CD4-positive, alpha-beta T cell treated with Interleukin-4 for 4 hours (primary cell): ENCODE measurements around the gene SINHCAF.

ENCODE experiments used
- DNase-seq: peaks from one replicate; pipeline ENCODE4 v3.0.0-alpha.2; 2020

SINHCAF gene

DNA sequence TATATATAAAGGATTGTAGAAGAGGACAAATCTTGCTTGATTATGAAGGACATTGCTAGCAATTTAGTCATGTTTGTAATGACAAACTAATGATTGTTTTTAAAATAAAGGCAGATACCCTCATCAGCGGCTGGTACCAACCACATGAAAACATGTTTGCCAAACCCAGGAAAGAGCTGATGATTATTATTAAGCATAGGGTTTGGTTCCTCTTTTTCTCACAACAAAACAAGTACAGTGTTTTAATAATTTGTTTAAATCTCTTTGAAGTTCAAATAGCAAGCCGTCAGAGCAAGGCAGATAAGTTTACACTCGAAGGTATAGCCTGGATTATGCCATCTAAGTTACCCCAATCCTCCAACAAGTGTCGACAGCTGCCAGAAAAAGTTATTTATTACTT is 5.3 kb upstream of the SINHCAF start:
- DNase-seq: no peak

DNA sequence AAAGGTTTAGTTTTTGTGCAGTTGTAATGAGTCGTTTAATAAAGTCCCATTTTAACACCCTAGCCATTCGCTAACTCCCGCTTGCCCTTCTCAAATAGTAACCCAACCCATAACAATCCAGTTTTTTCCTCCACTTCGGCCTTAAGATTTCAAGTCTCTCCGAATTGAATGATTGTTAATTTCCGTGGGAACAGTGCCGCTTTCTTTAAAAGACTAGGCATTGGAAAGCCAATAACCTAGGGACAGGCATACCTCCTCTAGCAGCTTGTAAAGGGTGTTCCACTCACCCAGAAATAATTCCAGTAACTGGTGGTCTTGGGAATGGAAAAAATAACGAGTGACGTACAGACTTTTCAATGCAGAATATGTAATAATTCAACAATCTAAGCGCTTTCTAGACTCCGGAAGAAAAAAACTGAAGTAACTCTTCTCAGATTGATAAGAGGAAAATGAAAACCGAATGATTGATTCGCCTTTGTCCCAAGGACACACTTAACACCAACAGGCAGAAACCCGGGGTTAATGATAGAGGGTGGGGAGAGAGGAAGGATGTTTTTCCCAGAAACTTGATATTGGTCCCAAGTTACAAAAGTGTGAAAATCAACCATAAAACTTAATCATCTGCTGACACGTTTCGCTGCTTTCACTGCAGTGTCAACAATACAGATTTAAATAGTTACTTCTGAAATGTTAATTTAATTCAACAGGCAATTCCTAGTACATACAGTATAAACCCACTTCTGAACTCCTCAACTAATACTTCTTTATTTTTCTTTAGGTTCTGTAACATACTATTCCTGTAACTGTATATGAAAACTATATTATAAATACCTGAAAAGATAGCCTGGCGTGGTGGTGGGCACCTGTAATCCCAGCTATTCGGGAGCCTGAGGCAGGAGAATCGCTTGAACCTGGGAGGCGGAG is 1.0 kb upstream of the SINHCAF start:
- no peak for DNase-seq

DNA sequence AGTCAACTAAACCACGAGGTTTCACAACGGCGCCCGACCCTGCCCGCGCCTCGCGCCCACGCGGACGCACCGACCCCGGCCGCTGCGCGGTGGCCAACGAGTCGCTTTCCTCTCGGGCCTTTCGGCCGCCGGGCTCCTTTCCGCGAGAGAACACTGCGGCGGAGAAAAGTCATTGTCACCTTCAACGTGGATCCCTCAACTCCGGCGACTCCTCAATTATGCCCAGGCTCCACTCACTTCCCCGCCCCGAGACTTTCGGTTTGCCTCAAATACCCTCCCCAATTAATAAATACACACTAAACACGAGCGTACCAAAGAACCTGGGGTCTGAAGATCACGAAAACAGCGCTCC is 450 bp downstream of the SINHCAF start:
- no peak for DNase-seq

DNA sequence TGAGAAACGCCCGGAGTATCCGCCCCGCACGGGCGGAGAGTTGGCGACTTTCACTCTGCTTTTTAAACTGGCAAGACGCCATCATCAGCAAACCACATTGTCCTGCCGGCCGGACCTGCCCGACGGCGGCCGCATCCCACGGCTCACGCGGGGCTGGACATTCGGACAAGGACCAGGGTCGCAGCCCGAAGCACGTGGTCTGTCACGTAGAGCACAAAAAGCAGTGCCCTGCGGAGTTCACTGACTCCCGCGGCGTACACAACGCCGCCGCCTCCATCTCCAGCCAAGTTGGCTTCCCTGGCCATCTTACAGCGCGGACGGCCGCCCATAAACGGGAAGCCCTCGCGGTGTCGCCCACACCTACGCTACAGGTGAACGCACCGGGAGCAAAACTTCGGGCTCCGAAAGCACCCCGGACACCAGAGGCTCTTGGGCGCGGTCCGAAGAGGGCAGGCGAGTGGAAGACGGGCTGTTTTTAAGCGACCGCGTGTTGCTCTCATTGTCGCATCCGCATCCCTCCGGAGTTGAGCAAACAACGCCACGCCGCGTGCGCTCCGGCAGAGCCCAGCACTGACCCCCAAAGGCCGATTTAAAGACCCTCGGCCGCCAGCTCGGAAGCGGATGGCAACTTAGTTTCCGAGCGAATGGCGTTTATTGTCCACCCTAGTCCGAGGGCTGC is 966 bp downstream of the SINHCAF start:
- DNase-seq: peak; percentile 35

DNA sequence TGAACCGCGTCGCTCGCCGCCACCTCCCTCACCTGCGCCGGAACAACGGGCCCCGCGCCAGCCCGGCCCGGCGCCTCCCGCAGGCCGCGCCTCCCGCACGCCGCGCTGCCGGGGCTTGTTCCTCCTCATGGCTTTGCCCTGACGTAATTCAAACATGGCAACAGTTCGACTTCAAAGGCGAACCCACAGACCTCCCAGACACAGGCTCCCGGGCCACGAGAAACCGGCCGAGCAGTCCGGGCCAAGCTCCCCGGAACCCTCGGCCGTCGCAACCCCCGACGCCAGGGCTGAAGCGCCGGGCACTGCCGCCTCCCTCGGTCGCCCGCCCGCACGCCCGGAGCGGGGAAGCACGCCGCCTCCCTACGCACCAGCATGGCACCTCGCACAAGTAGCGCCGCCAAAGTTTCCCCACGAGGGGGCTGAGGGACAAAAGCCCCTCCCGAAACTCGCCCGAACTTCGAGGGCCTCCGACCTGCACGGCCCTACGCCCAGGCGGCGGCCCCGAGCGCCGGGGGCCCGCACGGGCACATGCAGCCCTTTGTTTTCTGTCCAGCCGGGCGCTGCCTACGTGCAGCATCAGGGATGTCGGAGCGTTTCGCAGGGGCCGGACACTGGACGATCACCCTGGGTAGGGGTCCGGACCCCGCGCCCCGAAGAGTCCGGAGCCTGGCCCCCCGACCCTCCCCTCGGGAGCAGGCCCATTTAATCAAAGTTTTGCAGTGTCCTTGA is 1.7 kb downstream of the SINHCAF start:
- DNase-seq: peak; percentile 76

DNA sequence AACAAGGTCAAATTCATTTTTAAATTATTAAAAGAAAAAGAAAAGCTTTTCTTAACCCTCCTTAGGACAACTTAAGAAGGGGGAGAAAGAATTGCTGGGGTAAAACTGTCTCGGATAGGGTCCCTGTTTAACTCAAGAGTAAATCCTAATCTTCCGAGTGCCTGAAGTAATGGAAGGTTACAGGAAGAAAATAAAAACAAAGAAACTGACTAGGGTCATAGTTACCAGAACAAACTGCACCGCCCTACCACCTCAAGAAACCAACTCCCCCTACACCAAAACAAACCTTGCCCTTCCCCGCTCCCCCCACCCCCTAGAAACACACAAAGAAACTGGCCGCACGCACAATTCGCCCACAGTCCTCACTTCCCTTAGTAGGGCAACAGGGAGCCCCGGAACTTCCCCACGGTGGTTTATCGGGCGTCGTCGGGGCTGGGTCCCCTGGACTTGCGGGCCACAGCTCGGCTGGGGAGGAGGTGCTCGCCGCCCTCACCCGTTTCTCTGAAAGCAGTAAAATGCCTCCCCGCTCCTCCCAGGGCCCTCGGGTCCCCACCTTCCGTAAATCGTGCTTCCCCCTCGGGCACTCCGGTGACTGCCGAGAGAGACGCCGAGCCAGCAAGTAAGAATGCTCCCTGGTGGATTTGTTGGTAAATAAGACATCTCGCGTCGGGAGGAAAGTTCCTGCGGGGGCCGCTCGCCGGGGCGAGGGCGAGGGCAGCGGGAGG is 2.4 kb downstream of the SINHCAF start:
- peak; percentile 55 for DNase-seq

DNA sequence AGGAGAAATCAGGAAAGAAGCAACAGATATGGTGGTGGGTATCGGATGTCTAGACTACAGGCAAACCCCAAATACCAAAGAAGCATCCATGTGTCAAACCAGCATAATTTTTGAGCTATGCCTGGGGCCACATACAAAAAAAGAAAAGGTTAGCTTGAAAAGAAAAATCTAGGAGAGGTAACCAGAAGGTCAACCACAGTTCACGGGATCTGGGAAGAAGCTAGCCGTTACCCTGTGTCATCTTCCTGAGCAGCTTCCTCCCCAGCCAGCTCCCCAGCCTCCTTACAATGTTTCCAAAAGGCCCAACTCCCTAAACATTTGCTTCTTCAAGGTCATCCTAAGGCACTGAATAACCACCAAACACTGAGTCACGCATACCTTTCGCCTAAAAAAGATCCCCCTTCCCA is 3.1 kb downstream of the SINHCAF start:
- DNase-seq: no peak

DNA sequence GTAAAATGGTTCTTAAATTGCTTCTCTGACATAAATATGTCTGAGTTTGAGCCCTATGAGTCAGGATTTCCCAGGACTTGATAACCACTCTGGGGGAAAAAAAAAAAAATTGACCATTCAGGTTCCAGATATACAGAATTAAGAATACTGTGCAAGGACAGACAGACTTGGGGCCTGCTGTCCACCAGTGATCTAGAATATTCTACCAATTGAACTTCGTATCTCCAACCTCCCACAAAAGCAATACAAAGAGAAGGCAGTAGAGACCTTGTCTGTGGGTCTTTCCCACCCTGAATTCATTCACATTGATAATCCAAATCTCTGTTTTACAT is 4.1 kb downstream of the SINHCAF start:
- no peak for DNase-seq

DNA sequence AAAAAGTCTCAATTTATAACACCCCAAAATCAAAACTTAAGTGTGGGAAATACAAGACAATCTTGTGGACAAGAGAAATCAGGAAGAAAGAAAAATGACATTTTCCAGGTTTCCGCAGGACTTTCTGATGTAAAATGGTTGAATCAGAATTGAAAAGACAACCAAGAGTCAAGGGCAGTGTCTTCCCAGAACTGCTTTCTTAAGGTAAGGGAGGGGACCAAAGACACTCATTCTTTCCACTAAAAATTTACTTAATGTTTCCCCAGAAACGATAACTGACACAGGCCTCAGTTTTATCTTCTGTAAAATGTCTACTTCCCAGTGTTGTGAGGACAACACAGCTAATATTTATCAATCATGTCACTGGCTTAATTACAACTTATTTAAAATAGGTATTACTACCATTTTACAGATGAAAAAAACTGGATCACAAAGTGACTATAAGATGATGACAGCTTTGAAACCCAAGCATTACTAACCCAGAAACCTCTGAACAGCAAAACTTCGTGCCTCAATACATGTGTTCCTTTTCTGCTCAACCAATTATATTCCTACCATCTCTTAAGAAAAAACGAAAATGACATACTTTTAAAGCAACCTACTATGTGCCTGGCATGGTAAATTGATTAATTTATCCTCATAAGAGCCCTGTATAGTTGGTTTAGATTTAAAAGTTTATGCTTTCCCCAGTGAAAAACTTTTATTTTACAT is 4.6 kb downstream of the SINHCAF start:
- DNase-seq: peak; percentile 16

DNA sequence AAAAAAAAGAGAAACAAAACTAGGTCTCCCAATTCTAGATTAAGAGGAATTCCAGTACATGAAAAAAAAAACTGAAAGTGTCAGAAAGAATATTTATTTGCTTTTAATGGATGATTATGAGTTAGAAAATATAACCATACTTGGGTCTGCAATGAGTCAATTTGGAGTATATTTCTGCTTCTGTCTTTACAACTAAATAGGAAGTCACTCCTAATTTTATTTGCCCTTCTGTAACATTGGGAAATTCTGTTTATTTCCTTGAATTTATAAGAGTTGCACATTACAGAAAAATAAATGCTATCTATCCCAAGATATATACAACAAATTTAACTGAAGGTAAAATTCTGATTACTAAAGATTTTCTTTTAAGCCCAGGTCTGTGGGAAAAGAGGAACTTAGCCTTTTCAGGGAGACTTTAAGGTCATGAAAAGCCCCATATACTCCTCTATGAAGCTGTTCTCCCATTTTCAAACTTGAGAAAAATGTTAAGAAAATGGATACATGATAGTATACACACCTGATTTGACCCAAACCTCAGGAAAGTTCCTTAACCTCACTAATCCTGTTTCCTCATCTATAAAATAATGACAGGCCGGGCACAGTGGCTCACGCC is 7.2 kb downstream of the SINHCAF start:
- DNase-seq: no peak

DNA sequence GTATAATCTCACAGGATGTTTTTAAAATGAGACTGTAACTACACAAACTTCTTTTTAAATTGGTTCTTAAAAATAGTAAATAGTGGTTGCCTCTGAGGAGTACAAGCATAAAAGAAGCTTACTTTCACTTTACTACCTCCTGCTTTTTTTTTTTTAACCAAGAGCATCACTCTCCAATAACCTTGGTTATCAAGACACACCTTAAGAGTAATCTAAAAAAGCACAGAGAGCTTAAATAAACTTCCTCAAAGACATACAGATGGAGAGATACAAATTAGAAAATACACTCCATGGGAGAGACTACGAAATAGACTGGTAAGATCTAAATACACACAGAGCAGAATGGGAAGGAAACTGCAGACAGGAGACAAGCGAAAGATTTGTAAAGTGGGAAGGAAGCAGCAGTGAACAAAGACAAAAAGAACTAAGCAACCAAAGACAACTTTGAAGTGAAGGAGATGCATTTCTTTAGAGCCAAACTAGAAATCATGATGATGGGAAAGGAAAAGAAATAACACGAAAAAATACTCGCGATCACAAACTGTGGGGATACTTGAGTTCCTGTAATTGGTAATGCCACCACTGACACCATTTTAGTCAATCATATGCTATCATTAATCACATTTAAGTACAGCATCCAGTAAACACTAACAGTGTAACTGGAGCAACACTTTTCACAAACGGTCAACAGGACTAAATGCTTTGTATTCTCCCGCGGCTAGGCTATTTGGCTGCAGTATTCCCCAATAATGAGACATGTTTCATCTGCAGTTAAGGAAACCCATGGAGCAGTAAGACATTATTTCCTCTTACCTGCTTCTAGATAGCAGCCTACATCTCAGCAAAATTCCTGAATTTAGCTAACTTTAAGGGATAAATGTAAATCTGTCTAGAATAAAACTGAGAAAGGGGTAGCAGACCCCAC is 8.2 kb downstream of the SINHCAF start:
- DNase-seq: no peak

DNA sequence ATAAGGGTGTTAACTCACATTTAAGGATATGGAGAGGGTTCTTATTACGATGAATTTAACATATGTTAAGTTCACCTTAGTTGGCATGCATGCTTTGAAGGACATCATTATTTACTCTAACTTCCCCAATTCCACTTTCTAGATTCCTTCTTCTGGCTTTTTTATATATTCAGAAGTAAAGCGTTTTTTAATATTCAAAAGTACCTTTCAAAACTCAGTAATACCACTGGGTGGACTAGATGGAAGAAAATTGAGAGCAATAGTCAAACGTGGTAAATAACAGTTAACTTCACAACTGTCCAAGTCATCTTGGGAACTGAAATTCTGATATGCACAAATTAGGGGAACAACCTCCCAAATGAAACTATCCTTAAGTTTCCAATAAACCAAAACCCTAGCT is 9.1 kb downstream of the SINHCAF start:
- DNase-seq: no peak

DNA sequence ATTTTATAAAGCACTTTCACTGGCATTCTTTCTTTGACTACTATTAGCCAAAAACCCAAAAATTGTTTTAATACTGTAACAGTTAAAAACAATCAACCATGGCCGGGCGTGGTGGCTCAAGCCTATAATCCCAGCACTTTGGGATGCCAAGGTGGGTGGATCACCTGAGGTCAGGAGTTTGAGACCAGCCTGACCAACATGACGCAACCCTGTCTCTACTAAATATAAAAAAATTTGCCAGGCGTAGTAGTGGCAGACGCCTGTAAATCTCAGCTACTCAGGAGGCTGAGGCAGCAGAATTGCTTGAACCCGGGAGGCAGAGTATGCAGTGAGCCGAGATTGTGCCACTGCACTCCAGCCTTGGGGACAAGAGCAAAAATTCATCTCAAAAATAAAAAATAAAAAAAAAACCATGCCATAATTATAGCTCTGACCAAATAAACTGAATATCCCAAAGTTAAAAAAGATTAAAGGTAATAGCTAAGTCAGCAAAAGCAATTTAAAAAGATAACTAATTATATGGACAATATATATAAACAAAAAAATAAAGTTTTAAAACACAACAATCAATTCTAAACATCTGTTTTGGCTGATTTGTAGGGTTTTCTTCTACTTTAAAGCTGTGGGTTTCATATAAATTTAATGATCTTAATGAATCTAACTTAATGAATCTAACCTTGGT is 10.0 kb downstream of the SINHCAF start:
- DNase-seq: no peak

DNA sequence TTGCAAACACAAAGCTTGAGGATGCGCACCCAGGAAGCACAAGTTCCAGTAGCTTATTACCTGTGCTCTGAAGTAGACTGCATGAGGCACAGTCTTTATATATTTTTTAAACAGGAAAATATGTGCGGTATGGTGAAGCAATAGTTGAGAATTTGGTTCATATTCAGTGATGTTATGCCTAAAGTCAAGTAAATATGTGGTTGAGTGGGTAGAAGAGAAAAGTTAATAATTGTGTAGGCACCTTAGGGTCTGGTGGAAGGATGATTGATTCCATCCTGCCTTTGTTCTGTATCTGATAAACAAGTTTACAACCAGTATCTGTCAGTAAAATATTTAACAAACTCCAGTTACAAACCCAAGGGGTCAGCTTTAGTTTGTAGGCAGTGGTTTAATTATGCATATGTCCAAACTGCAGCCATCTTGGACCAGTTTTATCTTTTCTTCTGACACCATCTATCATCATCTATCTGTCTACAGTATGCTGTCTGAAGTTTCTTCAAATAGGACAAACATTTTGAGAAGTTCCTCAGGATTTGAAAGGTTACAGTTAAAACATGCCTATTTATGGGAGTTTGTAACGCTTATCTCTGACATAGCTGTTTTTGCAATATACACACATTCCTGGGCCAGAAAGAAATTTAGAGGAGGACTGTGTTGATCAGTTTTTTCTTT is 10.8 kb downstream of the SINHCAF start:
- DNase-seq: no peak

DNA sequence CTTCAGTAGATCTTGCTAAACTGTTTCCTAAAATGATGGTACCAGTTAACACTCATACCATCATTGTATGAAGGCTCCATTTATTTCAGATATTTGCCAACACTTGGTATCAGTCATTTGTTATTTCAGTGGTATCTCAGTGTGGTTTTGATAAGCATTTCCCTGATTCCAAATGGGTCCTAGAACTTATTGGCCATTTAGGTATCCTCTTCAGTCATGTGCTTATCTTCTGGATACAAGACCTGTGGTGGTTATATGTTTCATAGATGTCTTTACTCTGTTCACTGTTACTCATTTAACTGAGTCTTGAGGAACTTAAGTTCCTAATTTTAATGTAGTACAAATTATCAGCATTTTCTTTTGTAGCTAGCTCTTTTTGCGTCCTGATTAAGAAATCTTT is 13.5 kb downstream of the SINHCAF start:
- no peak for DNase-seq

DNA sequence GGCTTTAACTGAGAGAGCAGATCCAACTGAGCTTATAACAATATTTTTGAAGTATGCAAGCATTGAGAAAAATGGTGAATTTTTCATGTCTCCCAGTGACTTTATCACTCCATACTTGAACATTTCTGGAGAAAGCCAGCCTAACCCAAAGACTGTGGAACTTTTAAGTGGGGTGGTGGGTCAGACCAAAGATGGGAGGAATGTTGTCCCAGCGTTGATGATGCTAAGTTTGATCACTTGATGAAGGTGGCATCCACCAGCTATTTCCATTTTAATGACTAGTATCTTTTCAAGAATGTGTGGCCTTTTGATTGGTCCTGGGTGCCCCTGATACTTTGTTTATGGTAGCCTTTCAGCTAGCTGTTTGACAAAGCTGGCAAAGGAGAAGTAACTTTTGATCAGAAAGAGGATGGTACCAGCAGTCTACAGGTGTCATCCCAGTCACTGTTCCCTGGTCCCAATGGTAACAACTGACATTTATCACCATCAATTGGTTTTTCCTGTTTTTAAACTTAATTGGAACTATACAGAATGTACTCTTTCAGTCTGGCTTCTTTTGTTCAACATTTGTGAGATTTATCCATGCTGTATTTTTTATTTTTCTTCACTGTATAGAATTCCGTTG is 14.2 kb downstream of the SINHCAF start:
- no peak for DNase-seq

DNA sequence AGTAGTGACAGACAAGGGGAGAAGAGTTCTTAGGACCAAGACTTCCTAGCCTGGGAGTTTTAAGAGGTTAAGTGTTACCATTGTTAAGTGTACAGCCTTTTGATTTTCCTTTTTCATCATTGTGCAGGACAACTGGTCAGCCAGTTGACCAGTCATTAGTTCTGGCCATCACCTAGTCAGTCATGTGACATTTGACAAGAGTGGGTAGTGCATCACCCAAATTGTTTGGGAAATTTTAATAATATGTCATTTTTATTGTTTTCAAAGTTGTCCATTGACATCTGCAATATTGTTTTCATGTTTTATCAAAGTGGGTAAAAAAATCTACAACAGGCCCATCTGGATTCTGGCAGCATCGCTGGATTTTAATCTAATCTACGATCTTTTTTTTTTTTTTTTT is 15.5 kb downstream of the SINHCAF start:
- DNase-seq: no peak

DNA sequence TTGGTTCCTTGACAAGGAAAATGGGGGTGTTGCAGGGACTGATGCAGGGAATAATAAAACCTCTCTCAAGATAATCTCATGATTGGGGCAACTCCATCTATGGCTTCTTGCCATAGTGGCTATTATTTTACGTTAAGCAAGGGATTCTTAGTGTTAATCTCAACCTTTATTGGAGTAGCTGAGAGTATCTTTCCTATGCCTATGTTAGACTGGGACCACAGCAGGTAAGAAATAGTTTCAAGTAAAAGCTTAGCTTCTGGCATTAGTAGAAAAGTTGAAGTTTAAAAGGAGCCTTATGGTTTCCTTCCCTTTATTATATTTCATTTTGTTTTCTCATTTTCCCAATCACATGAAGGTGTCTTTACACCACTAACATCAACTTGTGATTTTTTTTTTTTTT is 16.7 kb downstream of the SINHCAF start:
- no peak for DNase-seq

DNA sequence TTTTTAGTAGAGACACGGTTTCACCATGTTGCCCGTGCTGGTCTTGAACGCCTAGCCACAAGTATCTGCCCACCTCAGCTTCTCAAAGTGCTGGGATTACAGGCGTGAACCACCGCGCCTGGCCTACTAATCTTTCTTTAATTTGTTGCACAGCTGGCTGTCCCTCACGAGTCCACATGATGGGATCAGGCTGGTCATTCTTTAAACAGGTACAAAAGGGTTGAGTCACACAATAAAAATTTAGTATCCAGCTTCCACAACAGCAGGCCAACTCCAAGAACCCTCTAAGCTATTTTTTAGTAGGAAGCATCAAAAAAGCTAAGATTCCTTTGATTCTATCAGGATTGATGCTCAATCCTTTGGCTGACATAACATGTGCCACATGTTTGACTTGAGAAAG is 17.8 kb downstream of the SINHCAF start:
- DNase-seq: no peak
